WTC11 (cell line): ENCODE measurements around the gene SSR3.

Experiments used
- CREB1 ChIP-seq: sonication (generic); formaldehyde crosslinking; IDR thresholded peaks from 2 replicates; pipeline ENCODE4 v1.8.0; 2023; ENCODE audit warnings: mild to moderate bottlenecking, missing genetic modification reagents
- CREM ChIP-seq: sonication (generic); formaldehyde crosslinking; IDR thresholded peaks from 2 replicates; pipeline ENCODE4 v1.8.1; 2022; ENCODE audit warnings: mild to moderate bottlenecking, missing genetic modification reagents, moderate library complexity
- CTCF ChIP-seq: fragments of 200-600 bp; IDR thresholded peaks from 2 replicates; pipeline ENCODE4 v1.8.0; 2022; ENCODE audit warnings: antibody characterized with exemption
- ELF4 ChIP-seq: sonication (generic); formaldehyde crosslinking; IDR thresholded peaks from 2 replicates; pipeline ENCODE4 v1.8.1; 2022; ENCODE audit warnings: low read depth, mild to moderate bottlenecking, moderate library complexity, missing genetic modification reagents
- FOXP4 ChIP-seq: sonication (generic); formaldehyde crosslinking; IDR thresholded peaks from 2 replicates; pipeline ENCODE4 v1.8.0; 2022; ENCODE audit warnings: mild to moderate bottlenecking, missing genetic modification reagents
- HMGXB4 ChIP-seq: sonication (generic); formaldehyde crosslinking; IDR thresholded peaks from 2 replicates; pipeline ENCODE4 v1.8.1; 2023; ENCODE audit warnings: mild to moderate bottlenecking, moderate library complexity, missing genetic modification reagents
- IRF2 ChIP-seq: sonication (generic); formaldehyde crosslinking; IDR thresholded peaks from 2 replicates; pipeline ENCODE4 v1.8.0; 2022; ENCODE audit warnings: low read depth, missing genetic modification reagents, borderline replicate concordance
- MYBL2 ChIP-seq: sonication (generic); formaldehyde crosslinking; IDR thresholded peaks from 2 replicates; pipeline ENCODE4 v1.8.1; 2023; ENCODE audit warnings: mild to moderate bottlenecking, moderate library complexity, missing genetic modification reagents
- USF1 ChIP-seq: sonication (generic); formaldehyde crosslinking; IDR thresholded peaks from 2 replicates; pipeline ENCODE4 v1.8.0; 2022; ENCODE audit warnings: mild to moderate bottlenecking, missing genetic modification reagents
- ZSCAN18 ChIP-seq: fragments of 250-450 bp; sonication (Bioruptor Pico); IDR thresholded peaks from 2 replicates; pipeline ENCODE4 v2.1.2; 2022; ENCODE audit warnings: mild to moderate bottlenecking, moderate library complexity

GRCh38 chr3:156600834-156601233 is 45.9 kb upstream of the SSR3 start:
- TF ChIP-seq CTCF (no peak), IRF2 (no peak), ELF4 (no peak), FOXP4 (CRISPR knock-in tag) (no peak), CREM (CRISPR knock-in tag) (no peak), USF1 (CRISPR knock-in tag) (no peak), MYBL2 (no peak), ZSCAN18 (no peak), CREB1 (no peak), HMGXB4 (CRISPR knock-in tag) (no peak)
